Loucy (cell line): ENCODE data around the gene PTPRA.

Experiments used
- H2AFZ ChIP-seq: fragments of 200-600 bp; sonication (generic); 2 replicates; pipeline ENCODE4 v1.6.0; 2016; ENCODE audit warnings: antibody characterized with exemption, mild to moderate bottlenecking, low read length, moderate library complexity
- H3F3A ChIP-seq: fragments of 200-600 bp; 2 replicates; pipeline ENCODE4 v1.6.0; 2016; ENCODE audit warnings: antibody characterized with exemption, low read depth, mild to moderate bottlenecking
- H3K27me3 ChIP-seq: fragments of 200-600 bp; sonication (generic); 2 replicates; pipeline ENCODE4 v1.6.1; 2014; ENCODE audit warnings: low read length, mild to moderate bottlenecking; ENCODE audit not compliant: insufficient read depth, poor library complexity, severe bottlenecking
- H3K36me3 ChIP-seq: fragments of 200-600 bp; sonication (generic); 2 replicates; pipeline ENCODE4 v1.6.1; 2016; ENCODE audit warnings: low read length; ENCODE audit not compliant: insufficient read depth
- H3K4me1 ChIP-seq: fragments of 200-600 bp; sonication (generic); 2 replicates; pipeline ENCODE4 v1.5.1; 2014; ENCODE audit warnings: low read length, mild to moderate bottlenecking; ENCODE audit not compliant: insufficient read depth, poor library complexity, severe bottlenecking
- H3K4me2 ChIP-seq: fragments of 200-600 bp; sonication (generic); 2 replicates; pipeline ENCODE4 v1.6.0; 2014; ENCODE audit warnings: antibody characterized with exemption, low read length, low read depth, mild to moderate bottlenecking; ENCODE audit not compliant: poor library complexity, severe bottlenecking
- H3K4me3 ChIP-seq: fragments of 200-600 bp; sonication (generic); 2 replicates; pipeline ENCODE4 v1.5.1; 2014; ENCODE audit warnings: low read length, mild to moderate bottlenecking, mixed read lengths; ENCODE audit not compliant: poor library complexity, severe bottlenecking
- H3K79me2 ChIP-seq: fragments of 200-600 bp; sonication (generic); 2 replicates; pipeline ENCODE4 v1.6.1; 2014; ENCODE audit warnings: low read length; ENCODE audit not compliant: insufficient read depth
- H3K9ac ChIP-seq: fragments of 200-600 bp; sonication (generic); 2 replicates; pipeline ENCODE4 v1.6.0; 2014; ENCODE audit warnings: mild to moderate bottlenecking, low read depth, low read length, moderate library complexity; ENCODE audit not compliant: poor library complexity, severe bottlenecking
- H3K9me2 ChIP-seq: fragments of 200-600 bp; sonication (generic); replicated peaks from 2 replicates; pipeline ENCODE4 v1.6.1; 2016; ENCODE audit warnings: low read depth, low read length, mixed read lengths
- H3K9me3 ChIP-seq: fragments of 200-600 bp; sonication (generic); 2 replicates; pipeline ENCODE4 v1.6.1; 2014; ENCODE audit warnings: mild to moderate bottlenecking, antibody characterized with exemption, low read length, low read depth; ENCODE audit not compliant: insufficient read depth
- H4K20me1 ChIP-seq: fragments of 200-600 bp; sonication (generic); 2 replicates; pipeline ENCODE4 v1.6.0; 2014; ENCODE audit warnings: antibody characterized with exemption, low read length, mild to moderate bottlenecking; ENCODE audit not compliant: insufficient read depth, poor library complexity, severe bottlenecking
- EZH2phosphoT487 ChIP-seq: fragments of 200-600 bp; IDR thresholded peaks from 2 replicates; pipeline ENCODE4 v1.6.1; 2018; ENCODE audit warnings: antibody characterized with exemption, mild to moderate bottlenecking, moderate library complexity, borderline replicate concordance
- TF ChIP-seq, protein P1 (sequence below): fragments of 200-600 bp; sonication (generic); conservative IDR thresholded peaks from 2 replicates; pipeline ENCODE4 v1.5.1; 2014; ENCODE audit warnings: mild to moderate bottlenecking, antibody characterized with exemption, low read length

PTPRA gene

DNA sequence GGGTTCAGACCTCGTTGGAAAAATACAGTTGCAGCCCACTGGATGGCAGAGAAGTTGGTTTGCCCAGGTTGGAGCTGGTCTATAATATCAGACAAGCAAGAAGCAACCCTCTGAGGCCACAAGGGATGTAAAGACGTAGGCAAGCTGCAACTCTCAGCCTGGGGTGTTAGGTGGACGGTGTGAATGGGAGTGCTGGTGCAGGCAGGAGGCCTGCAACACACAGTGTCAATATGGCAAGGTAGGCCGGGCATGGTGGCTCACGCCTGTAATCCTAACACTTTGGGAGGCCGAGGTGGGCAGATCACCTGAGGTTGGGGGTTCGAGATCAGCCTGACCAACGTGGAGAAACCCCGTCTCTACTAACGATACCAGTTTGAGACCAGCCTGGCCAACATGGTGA lies 22.2 kb upstream of the PTPRA start:
- Histone ChIP-seq H3K4me2 (no peak overlapping the region), H3K4me3 (no peak overlapping the region), H3K79me2 (no peaks in the 10 kb centered on the region), H3K4me1 (peaks cover 16% of the 10 kb centered on the region), H2AFZ (no peak overlapping the region), H3F3A (peaks cover 3% of the 10 kb centered on the region; the same call in 1 of the 2 replicates), H4K20me1 (no peaks in the 10 kb centered on the region), H3K9ac (no peak overlapping the region), H3K27me3 (no peaks in the 10 kb centered on the region), H3K36me3 (no peaks in the 10 kb centered on the region), H3K9me2 (no peaks in the 10 kb centered on the region), H3K9me3 (no peaks in the 10 kb centered on the region)
- no peak for TF ChIP-seq EZH2phosphoT487
- TF ChIP-seq, protein P1, sequence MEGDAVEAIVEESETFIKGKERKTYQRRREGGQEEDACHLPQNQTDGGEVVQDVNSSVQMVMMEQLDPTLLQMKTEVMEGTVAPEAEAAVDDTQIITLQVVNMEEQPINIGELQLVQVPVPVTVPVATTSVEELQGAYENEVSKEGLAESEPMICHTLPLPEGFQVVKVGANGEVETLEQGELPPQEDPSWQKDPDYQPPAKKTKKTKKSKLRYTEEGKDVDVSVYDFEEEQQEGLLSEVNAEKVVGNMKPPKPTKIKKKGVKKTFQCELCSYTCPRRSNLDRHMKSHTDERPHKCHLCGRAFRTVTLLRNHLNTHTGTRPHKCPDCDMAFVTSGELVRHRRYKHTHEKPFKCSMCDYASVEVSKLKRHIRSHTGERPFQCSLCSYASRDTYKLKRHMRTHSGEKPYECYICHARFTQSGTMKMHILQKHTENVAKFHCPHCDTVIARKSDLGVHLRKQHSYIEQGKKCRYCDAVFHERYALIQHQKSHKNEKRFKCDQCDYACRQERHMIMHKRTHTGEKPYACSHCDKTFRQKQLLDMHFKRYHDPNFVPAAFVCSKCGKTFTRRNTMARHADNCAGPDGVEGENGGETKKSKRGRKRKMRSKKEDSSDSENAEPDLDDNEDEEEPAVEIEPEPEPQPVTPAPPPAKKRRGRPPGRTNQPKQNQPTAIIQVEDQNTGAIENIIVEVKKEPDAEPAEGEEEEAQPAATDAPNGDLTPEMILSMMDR = no peak

GRCh38 chr20:2858591-2858990 lies 14.7 kb upstream of the PTPRA start:
- no peak for TF ChIP-seq EZH2phosphoT487
- TF ChIP-seq, protein P1 = no peak
- Histone ChIP-seq H3K36me3 (peaks cover 11% of the 10 kb centered on the region; the same call in 1 of the 2 replicates), H4K20me1 (no peaks in the 10 kb centered on the region), H3K4me1 (peaks cover 5% of the 10 kb centered on the region), H2AFZ (no peak overlapping the region), H3K9me2 (no peaks in the 10 kb centered on the region), H3K4me2 (no peak overlapping the region), H3F3A (no peaks in the 10 kb centered on the region), H3K27me3 (no peaks in the 10 kb centered on the region), H3K9ac (no peak overlapping the region), H3K9me3 (no peaks in the 10 kb centered on the region), H3K79me2 (no peaks in the 10 kb centered on the region), H3K4me3 (no peak overlapping the region)

- Histone ChIP-seq H3K27me3 (no peaks in the 10 kb centered on the region), H3K4me1 (peaks cover 5% of the 10 kb centered on the region), H2AFZ (no peak overlapping the region), H3F3A (no peaks in the 10 kb centered on the region), H3K36me3 (peaks cover 18% of the 10 kb centered on the region; the same call in 1 of the 2 replicates), H3K79me2 (no peaks in the 10 kb centered on the region), H3K4me3 (no peak overlapping the region), H4K20me1 (no peaks in the 10 kb centered on the region), H3K9me3 (no peaks in the 10 kb centered on the region), H3K9me2 (no peaks in the 10 kb centered on the region), H3K9ac (no peak overlapping the region), H3K4me2 (no peak overlapping the region)
- TF ChIP-seq, protein P1 = no peak
- no peak for TF ChIP-seq EZH2phosphoT487
Observed at GRCh38 chr20:2859330-2860121, 13.8 kb upstream of the PTPRA start.
